WERI-Rb-1 (cell line): Measurements from ENCODE around the gene HPCA.

Experiments
- DNase-seq: peaks from one replicate; pipeline ENCODE4 v3.0.0-alpha.2; 2020
- H3K27ac ChIP-seq: fragments of 250-450 bp; sonication (Bioruptor Pico); 2 replicates; pipeline ENCODE4 v1.5.1; 2020; ENCODE audit warnings: mild to moderate bottlenecking, moderate library complexity
- H3K27me3 ChIP-seq: fragments of 250-450 bp; sonication (Bioruptor Pico); 2 replicates; pipeline ENCODE4 v1.5.1; 2021; ENCODE audit warnings: mild to moderate bottlenecking, low read depth, moderate library complexity; ENCODE audit not compliant: insufficient read depth, severe bottlenecking
- H3K36me3 ChIP-seq: fragments of 250-450 bp; sonication (Bioruptor Pico); 2 replicates; pipeline ENCODE4 v1.5.1; 2020; ENCODE audit warnings: mild to moderate bottlenecking, moderate library complexity
- H3K4me3 ChIP-seq: 2 replicates; pipeline ENCODE4 v1.5.1; 2011; ENCODE audit warnings: low read depth, mild to moderate bottlenecking, control low read depth, low read length
- H3K9me3 ChIP-seq: fragments of 250-450 bp; sonication (Bioruptor Pico); 2 replicates; pipeline ENCODE4 v1.5.1; 2021; ENCODE audit warnings: mild to moderate bottlenecking, moderate library complexity; ENCODE audit not compliant: severe bottlenecking
- TF ChIP-seq, protein P1 (sequence below): IDR thresholded peaks from 2 replicates; pipeline ENCODE4 v1.5.1; 2011; ENCODE audit warnings: low read depth, mild to moderate bottlenecking, control low read depth, inconsistent platforms, low read length

Gene HPCA

DNA sequence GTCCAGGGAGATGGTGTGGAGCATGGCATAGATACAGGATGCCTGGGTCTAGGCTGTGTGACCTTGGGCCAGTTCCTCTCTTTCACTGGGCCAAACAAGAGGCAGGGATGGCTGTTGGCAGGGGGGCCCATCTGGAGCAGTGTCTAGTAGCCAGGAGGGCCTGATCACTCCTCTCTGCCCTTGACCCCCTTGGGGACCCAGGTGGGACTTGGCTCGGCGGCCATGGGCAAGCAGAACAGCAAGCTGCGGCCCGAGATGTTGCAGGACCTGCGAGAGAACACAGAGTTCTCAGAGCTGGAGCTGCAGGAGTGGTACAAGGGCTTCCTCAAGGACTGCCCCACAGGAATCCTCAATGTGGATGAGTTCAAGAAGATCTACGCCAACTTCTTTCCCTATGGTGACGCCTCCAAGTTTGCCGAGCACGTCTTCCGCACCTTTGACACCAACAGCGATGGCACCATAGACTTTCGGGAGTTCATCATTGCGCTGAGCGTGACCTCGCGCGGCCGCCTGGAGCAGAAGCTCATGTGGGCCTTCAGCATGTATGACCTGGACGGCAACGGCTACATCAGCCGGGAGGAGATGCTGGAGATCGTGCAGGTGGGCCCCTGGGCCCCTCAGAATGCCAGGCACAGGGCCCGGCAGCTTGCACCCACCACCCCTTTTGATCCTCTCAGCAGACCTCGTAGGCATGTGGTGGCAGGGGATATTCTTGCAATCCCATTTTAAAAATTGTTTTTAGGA is 2.6 kb downstream of the HPCA start:
- no peaks in the 10 kb centered on the region for H3K9me3 ChIP-seq
- no peak overlapping the region for H3K27ac ChIP-seq
- H3K36me3 ChIP-seq: peaks cover 27% of the 10 kb centered on the region
- DNase-seq: no peak
- TF ChIP-seq, protein P1, sequence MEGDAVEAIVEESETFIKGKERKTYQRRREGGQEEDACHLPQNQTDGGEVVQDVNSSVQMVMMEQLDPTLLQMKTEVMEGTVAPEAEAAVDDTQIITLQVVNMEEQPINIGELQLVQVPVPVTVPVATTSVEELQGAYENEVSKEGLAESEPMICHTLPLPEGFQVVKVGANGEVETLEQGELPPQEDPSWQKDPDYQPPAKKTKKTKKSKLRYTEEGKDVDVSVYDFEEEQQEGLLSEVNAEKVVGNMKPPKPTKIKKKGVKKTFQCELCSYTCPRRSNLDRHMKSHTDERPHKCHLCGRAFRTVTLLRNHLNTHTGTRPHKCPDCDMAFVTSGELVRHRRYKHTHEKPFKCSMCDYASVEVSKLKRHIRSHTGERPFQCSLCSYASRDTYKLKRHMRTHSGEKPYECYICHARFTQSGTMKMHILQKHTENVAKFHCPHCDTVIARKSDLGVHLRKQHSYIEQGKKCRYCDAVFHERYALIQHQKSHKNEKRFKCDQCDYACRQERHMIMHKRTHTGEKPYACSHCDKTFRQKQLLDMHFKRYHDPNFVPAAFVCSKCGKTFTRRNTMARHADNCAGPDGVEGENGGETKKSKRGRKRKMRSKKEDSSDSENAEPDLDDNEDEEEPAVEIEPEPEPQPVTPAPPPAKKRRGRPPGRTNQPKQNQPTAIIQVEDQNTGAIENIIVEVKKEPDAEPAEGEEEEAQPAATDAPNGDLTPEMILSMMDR: no peak
- no peak overlapping the region for H3K4me3 ChIP-seq
- H3K27me3 ChIP-seq: no peaks in the 10 kb centered on the region

DNA sequence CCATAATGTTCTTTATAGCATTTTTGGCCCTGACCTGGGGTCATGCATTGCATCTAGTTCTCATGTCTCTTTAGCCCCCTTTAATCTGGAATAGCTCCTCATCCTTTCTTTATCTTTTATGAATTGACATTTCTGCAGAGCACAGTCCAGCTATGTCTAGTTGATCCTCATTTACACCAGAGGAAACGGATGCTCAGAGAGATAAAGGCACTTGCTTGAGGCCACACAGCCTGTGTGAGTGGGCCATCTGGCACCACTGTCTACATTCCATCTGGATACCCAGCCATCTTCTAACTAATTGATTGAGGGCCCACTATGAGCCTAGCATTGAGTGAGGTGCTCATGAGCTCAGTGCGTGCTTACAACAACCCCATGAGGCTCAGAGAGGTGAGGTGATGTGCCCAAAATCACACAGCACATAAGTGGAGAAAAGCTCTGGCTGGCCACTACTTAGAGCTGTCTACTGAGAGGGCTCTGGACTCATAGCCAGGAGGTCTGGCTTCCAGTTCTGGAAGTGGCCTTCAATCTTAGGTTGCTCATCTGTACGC is 3.5 kb downstream of the HPCA start:
- H3K9me3 ChIP-seq: no peaks in the 10 kb centered on the region
- DNase-seq: no peak
- H3K27me3 ChIP-seq: no peaks in the 10 kb centered on the region
- no peak overlapping the region for H3K4me3 ChIP-seq
- TF ChIP-seq, protein P1: no peak
- H3K27ac ChIP-seq: peak overlapping the region; percentile 5
- peaks cover 30% of the 10 kb centered on the region for H3K36me3 ChIP-seq

DNA sequence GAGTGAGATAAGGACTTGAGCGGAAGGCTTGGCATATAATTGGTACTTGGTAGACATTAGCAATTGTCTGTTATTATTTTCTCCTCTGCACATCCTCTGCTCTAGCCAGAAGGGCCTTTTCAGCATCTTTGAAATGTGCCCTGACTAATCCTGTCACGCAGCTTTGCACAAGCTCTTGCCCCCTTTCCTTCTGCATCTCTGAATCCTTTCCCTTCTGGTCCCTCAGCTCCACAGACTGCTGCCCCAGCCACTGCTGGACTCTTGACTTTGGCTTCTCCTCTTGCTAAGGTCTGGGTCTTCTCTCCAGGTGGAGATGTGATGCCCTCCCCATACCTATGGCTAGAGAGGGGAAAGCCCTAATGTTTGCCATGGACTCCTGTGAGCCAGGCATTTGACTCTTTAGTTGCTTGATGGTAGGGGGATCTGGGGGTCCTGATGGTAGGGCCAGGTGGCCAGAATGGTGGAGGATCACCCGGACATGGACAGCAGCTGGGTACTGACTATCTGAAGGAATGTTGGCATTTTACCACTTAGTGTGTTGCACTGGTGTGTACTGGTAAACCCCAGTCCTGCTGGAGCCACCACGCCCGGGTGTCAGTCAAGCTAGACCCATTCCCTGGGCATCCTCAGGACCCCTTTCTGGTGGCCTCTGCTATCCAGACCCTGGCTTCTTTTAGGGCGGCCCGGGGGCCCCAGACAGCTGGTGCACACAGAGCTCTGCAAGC is 4.4 kb downstream of the HPCA start:
- no peak overlapping the region for H3K4me3 ChIP-seq
- TF ChIP-seq, protein P1: no peak
- DNase-seq: peak; percentile 55
- H3K27ac ChIP-seq: peak overlapping the region; percentile 36
- H3K27me3 ChIP-seq: no peaks in the 10 kb centered on the region
- no peaks in the 10 kb centered on the region for H3K9me3 ChIP-seq
- H3K36me3 ChIP-seq: peaks cover 39% of the 10 kb centered on the region

DNA sequence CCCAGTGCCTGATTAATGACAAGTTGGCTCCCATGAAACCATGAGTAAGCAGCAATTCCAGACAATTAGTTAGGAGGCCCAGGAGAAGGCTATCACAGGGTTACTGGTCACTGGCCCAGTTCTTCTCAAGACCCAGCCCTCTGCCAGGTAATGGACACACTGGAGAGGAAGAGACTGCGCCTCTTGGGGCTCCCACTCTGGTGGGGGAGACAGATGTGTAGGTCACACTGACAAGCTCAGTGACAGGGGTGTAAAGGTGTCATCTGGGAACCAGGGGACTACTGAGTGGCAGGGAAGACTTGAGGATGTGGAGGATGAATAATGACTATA is 4.9 kb downstream of the HPCA start:
- peaks cover 44% of the 10 kb centered on the region for H3K36me3 ChIP-seq
- H3K27me3 ChIP-seq: no peaks in the 10 kb centered on the region
- no peaks in the 10 kb centered on the region for H3K9me3 ChIP-seq
- no peak overlapping the region for H3K4me3 ChIP-seq
- H3K27ac ChIP-seq: peak overlapping the region; percentile 9; the same call in 1 of the 2 replicates
- TF ChIP-seq, protein P1: no peak
- DNase-seq: no peak

DNA sequence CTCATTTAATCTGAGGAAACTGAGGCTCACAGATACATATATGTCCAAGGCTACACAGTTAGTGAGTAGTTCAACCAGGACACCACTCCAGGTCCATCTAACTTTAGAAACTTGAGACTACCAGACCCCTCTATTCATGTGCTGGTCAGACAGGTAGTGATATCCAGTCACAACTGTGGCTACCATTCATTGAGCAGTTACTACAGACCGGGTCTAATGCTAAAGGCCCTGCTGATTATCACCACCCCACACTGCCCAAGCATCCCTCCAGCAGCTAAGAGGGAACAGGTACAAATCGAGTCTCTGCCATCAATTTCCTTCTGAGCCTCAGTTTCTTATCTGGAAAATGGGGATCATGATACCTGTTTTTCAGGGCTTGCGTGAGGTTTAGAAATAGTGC is 5.3 kb downstream of the HPCA start:
- Histone ChIP-seq H3K9me3 (no peaks in the 10 kb centered on the region), H3K4me3 (no peak overlapping the region), H3K27me3 (no peaks in the 10 kb centered on the region), H3K27ac (peak overlapping the region; percentile 9; the same call in 1 of the 2 replicates), H3K36me3 (peaks cover 48% of the 10 kb centered on the region)
- TF ChIP-seq, protein P1: no peak
- DNase-seq: no peak
